GM10248 (cell line): ENCODE data around the gene LEUTX.
A peak's percentile ranks its signal among the peaks of the same experiment; 100 is the strongest.

ENCODE experiments used
- CTCF ChIA-PET: fragments of 300-600 bp; sonication (Branson Sonifier 250); formaldehyde crosslinking; extraction: SDS; loops from one replicate; lab custom pipeline; 2021; ENCODE audit warnings: antibody characterized with exemption; lab: Yijun Ruan, JAX
- POLR2A ChIA-PET: fragments of 350-650 bp; sonication (Branson Sonifier 250); formaldehyde crosslinking; extraction: SDS; loops from one replicate; lab custom pipeline; 2020; ENCODE audit warnings: antibody characterized with exemption; lab: Yijun Ruan, JAX
- DNase-seq: peaks from one replicate; pipeline ENCODE4 v3.0.0; 2012; ENCODE audit errors: extremely low spot score
- CTCF ChIP-seq: IDR thresholded peaks from 2 replicates; pipeline ENCODE4 v1.5.1; 2012; ENCODE audit warnings: mild to moderate bottlenecking, low read depth; ENCODE audit errors: extremely low read depth, missing control alignments, control extremely low read depth

LEUTX gene

DNA sequence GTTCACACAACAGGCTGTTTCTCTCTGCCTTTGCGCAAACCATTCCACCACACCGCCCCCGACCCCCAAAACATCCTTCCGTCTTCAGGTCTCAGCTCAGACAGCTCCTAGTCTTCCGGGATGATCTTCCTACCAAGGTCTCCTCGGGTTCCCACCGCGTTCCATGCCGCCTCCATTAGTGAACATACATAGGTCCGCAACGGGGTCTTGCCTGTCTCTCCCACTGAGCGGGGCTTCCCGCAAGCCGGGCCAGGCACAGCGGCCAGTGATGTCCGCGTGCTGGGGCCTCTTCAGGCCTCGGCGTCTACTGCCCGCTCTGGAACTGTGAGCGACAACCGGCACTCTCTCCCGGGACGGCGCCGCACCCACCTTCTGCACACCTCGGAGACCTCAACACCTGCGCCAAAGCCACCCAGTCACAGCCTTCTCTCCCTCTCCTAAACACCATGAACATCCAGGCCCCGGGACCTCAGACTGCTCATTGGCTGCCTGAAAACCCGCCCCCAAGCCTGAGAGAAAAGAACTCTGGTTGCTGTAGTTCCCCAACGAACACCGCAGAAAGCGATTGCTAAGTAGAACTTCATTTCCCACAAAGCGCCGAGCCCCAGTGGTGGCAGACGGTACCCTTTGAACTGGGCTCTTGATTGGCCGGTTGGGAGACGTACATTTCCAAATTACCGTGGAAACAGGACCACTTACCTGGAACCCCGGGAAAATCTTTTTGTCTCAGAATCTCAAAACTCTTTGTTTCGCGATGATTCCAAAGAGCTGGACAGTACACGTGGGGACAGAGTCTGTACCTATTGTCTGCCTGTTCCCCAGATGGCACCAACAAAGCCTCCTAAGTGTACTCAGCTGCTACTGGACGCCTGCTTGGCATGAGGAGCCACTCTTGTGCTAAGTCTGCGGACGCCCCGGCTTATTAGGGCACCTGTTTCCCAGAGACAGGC, 45.8 kb downstream of the LEUTX start:
- peak; percentile 92 for DNase-seq
- no peak for TF ChIP-seq CTCF
- ChIA-PET POLR2A (no interaction called here), CTCF (interaction anchor here (0.7 to 1.8 kb wide), 6 partner anchors 16 to 148 kb away, joined by 3 to 7 read pairs (median 4); partner anchors contain the start of gene PSMC4)

GRCh38 chr19:39825093-39825463, 46.4 kb downstream of the LEUTX start:
- ChIA-PET POLR2A (no interaction called here), CTCF (interaction anchor here (0.7 to 1.8 kb wide), 5 partner anchors 16 to 146 kb away, joined by 3 to 7 read pairs (median 4); partner anchors contain the start of gene PSMC4)
- DNase-seq = no peak
- TF ChIP-seq CTCF = no peak

DNA sequence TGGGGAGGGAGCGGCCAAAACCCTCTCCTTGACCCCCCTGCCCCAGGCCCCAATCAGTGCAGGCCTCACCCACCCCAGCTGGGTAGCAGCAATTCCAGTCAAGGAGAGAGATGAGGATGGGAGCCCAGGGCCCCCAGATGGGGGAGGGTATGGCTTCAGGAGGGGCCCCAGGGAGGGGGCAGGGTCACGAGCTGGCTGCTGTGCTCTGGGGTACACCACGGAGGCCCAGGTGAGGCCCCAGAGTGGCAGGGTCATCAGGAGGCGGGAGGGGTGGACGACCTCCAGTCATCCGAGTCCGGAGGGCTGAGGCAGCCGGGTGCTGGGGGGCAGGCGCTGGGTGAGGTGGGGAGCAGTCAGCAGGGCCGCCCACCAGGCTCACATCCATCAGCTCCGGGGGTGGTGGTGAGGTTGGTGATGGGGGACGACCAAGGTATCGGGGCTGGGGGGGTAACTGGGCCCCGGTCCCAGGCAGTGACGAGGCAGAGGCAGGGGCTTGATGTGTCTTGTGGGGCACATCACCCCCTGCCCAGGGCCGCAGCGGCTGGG, 47.0 kb downstream of the LEUTX start:
- POLR2A ChIA-PET = interaction anchor here (0.6 kb wide), 1 partner anchor 385 kb away, joined by 8 read pairs; no protein-coding TSS in a partner anchor
- DNase-seq = no peak
- TF ChIP-seq CTCF = no peak
- CTCF ChIA-PET = interaction anchor here (1.4 to 1.8 kb wide), 2 partner anchors 17 to 23 kb away, joined by 3 to 4 read pairs; no protein-coding TSS in a partner anchor

DNA sequence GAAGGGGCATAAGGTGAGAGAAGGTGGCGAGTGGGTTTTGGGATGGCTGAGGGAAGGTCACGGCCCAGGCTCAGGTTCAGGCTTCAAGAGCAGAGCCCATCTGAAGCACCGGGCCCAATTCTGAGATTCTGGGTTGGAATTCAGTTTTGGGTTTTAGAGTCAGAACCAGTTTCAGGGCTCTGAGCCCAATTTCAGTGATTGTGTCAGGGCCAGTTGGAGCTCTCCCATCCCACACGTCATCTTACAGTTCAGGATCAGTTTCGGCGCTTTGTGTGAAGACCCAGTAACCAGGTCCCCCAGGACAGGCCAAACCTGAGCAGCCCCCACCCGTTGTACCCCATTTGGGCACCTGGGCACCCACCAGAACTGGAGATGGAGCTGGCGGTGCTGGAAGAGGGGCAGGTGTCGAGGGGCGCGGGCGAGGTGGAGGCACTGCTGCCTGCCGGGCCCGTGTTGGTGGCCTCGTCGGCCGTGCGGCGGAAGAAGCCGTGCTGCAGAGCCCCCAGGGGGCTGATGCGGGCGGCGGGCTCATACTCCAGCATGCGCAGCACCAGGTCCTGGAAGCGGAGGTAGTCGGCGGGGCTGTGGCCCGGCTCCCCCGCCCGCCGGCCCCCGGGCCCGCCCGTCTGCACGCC, 47.8 kb downstream of the LEUTX start:
- CTCF ChIA-PET = no interaction called here
- POLR2A ChIA-PET = no interaction called here
- TF ChIP-seq CTCF = no peak

DNA sequence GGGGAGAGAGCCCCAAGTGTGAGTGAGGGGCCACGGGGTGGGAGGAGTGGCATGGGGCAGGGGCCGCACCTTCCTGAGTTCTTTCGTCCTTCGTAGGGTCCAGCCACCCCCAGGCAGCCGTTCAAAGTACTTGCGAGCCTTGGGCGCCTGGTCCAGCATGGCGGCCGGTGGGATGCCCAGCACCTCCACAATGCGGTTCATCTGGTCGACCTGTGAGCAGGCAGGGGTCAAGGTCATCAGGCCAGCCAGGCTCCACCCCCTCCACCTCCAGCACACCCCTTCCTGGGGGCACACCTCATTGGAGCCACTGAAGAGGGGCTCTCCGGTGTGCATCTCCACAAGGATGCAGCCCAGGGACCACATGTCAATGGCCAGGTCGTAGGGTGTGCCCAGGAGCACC, 48.6 kb downstream of the LEUTX start:
- ChIA-PET CTCF (interaction anchor here (1.4 to 3.2 kb wide), 2 partner anchors 17 to 35 kb away, joined by 5 to 18 read pairs; partner anchors contain the start of gene FBL), POLR2A (no interaction called here)
- TF ChIP-seq CTCF = no peak
- DNase-seq = no peak

More for the DNA sequence above, 47.8 kb downstream of the LEUTX start:
- DNase-seq = no peak

- TF ChIP-seq CTCF = no peak
- CTCF ChIA-PET = interaction anchor here (0.8 to 3.2 kb wide), 3 partner anchors 13 to 36 kb away, joined by 3 to 18 read pairs (median 5); partner anchors contain the start of gene FBL
- POLR2A ChIA-PET = no interaction called here
- no peak for DNase-seq
Measured at GRCh38 chr19:39828015-39828653, 49.5 kb downstream of the LEUTX start.
